ENCODE results near the gene C2CD3. TPM values are rescaled to one million over a fixed set of nuclear protein-coding genes. Genes with fewer than 3 reads are reported as not detected.
A peak's percentile ranks its signal among the peaks of the same experiment; 100 is the strongest.

C2CD3 gene
- 7.5 TPM for polyA plus RNA-seq

- Mint-ChIP-seq H3K27ac (no peak within 1 kb of the TSS), H3K36me3 (peaks cover 4% of the 10 kb centered on the region), H3K27me3 (no peaks in the 10 kb centered on the region), H3K4me3 (no peak within 1 kb of the TSS), H3K4me1 (peaks cover 5 to 14% (median 11%) of the 10 kb centered on the region in 3 donors), H3K9me3 (no peaks in the 10 kb centered on the region)
Observed at GRCh38 chr11:74170694-74171629, at the start of gene C2CD3, which contains the start of gene PPME1. Gene C2CD3, minus strand, starts transcription at chr11:74171002. Its CDS starts 210 bp downstream, at chr11:74170792. Gene PPME1, plus strand, starts transcription at chr11:74171289. Its CDS starts 133 bp downstream, at chr11:74171422.

GRCh38 chr11:74220376-74220775 lies 49.6 kb upstream of the C2CD3 start:
- H3K27me3 Mint-ChIP-seq: no peaks in the 10 kb centered on the region
- no peaks in the 10 kb centered on the region for H3K9me3 Mint-ChIP-seq
- no peak overlapping the region for H3K4me3 Mint-ChIP-seq
- H3K27ac Mint-ChIP-seq: no peak overlapping the region
- H3K36me3 Mint-ChIP-seq: peaks cover 7% of the 10 kb centered on the region
- H3K4me1 Mint-ChIP-seq: no peaks in the 10 kb centered on the region

GRCh38 chr11:74212533-74212932 lies 41.7 kb upstream of the C2CD3 start:
- H3K36me3 Mint-ChIP-seq: peaks cover 18% of the 10 kb centered on the region

GRCh38 chr11:74208507-74208906 lies 37.7 kb upstream of the C2CD3 start:
- H3K4me1 Mint-ChIP-seq: no peaks in the 10 kb centered on the region
- H3K27ac Mint-ChIP-seq: no peak overlapping the region
- H3K36me3 Mint-ChIP-seq: peaks cover 11% of the 10 kb centered on the region
- H3K4me3 Mint-ChIP-seq: no peak overlapping the region
- no peaks in the 10 kb centered on the region for H3K27me3 Mint-ChIP-seq
- peaks cover 0 to 2% (median 0%) of the 10 kb centered on the region in 3 donors for H3K9me3 Mint-ChIP-seq

More at GRCh38 chr11:74212533-74212932, 41.7 kb upstream of the C2CD3 start:
- Mint-ChIP-seq H3K4me3 (no peak overlapping the region), H3K27ac (no peak overlapping the region), H3K9me3 (peaks cover 3 to 5% (median 5%) of the 10 kb centered on the region in 3 donors), H3K27me3 (no peaks in the 10 kb centered on the region), H3K4me1 (no peaks in the 10 kb centered on the region)

GRCh38 chr11:74206746-74207145 lies 35.9 kb upstream of the C2CD3 start:
- no peaks in the 10 kb centered on the region for H3K27me3 Mint-ChIP-seq
- H3K4me3 Mint-ChIP-seq: no peak overlapping the region
- no peaks in the 10 kb centered on the region for H3K4me1 Mint-ChIP-seq
- peaks cover 14% of the 10 kb centered on the region for H3K36me3 Mint-ChIP-seq
- H3K9me3 Mint-ChIP-seq: no peaks in the 10 kb centered on the region
- H3K27ac Mint-ChIP-seq: no peak overlapping the region

GRCh38 chr11:74205181-74205580 lies 34.4 kb upstream of the C2CD3 start:
- Mint-ChIP-seq H3K9me3 (no peaks in the 10 kb centered on the region), H3K4me3 (no peak overlapping the region), H3K36me3 (peaks cover 13% of the 10 kb centered on the region), H3K4me1 (peaks cover 0 to 3% (median 0%) of the 10 kb centered on the region in 3 donors), H3K27ac (no peak overlapping the region), H3K27me3 (no peaks in the 10 kb centered on the region)

- H3K4me1 Mint-ChIP-seq: peaks cover 0 to 3% (median 0%) of the 10 kb centered on the region in 3 donors
- H3K36me3 Mint-ChIP-seq: peaks cover 13% of the 10 kb centered on the region
Observed at GRCh38 chr11:74204701-74205100, 33.9 kb upstream of the C2CD3 start.

GRCh38 chr11:74203966-74204365 lies 33.2 kb upstream of the C2CD3 start:
- no peak overlapping the region for H3K4me3 Mint-ChIP-seq

More at GRCh38 chr11:74204701-74205100, 33.9 kb upstream of the C2CD3 start:
- Mint-ChIP-seq H3K4me3 (peak overlapping the region in 1 of 4 donors; percentile 43), H3K9me3 (no peaks in the 10 kb centered on the region), H3K27me3 (no peaks in the 10 kb centered on the region), H3K27ac (peak overlapping the region in 1 of 3 donors; percentile 20)

GRCh38 chr11:74196781-74197486 lies 26.1 kb upstream of the C2CD3 start:
- H3K4me1 Mint-ChIP-seq: peaks cover 0 to 4% (median 1%) of the 10 kb centered on the region in 3 donors
- H3K27ac Mint-ChIP-seq: no peak overlapping the region
- no peaks in the 10 kb centered on the region for H3K27me3 Mint-ChIP-seq
- peaks cover 1 to 5% (median 2%) of the 10 kb centered on the region in 3 donors for H3K9me3 Mint-ChIP-seq
- no peak overlapping the region for H3K4me3 Mint-ChIP-seq
- peaks cover 11% of the 10 kb centered on the region for H3K36me3 Mint-ChIP-seq

More at GRCh38 chr11:74203966-74204365, 33.2 kb upstream of the C2CD3 start:
- Mint-ChIP-seq H3K4me1 (peaks cover 0 to 3% (median 0%) of the 10 kb centered on the region in 3 donors), H3K27ac (peak overlapping the region in 1 of 3 donors; percentile 20), H3K9me3 (peaks cover 0 to 2% (median 0%) of the 10 kb centered on the region in 3 donors), H3K36me3 (peaks cover 15% of the 10 kb centered on the region), H3K27me3 (no peaks in the 10 kb centered on the region)

GRCh38 chr11:74195828-74196227 lies 25.0 kb upstream of the C2CD3 start:
- Mint-ChIP-seq H3K4me3 (no peak overlapping the region), H3K36me3 (peaks cover 10% of the 10 kb centered on the region), H3K27me3 (no peaks in the 10 kb centered on the region), H3K27ac (no peak overlapping the region), H3K9me3 (peaks cover 1 to 5% (median 3%) of the 10 kb centered on the region in 3 donors), H3K4me1 (peaks cover 0 to 1% (median 1%) of the 10 kb centered on the region in 3 donors)

GRCh38 chr11:74185695-74186094 lies 14.9 kb upstream of the C2CD3 start:
- H3K36me3 Mint-ChIP-seq: peaks cover 8% of the 10 kb centered on the region
- H3K27me3 Mint-ChIP-seq: no peaks in the 10 kb centered on the region
- H3K9me3 Mint-ChIP-seq: peaks cover under 1 to 10% (median 5%) of the 10 kb centered on the region in 3 donors
- peaks cover 0 to 2% (median 2%) of the 10 kb centered on the region in 3 donors for H3K4me1 Mint-ChIP-seq
- H3K4me3 Mint-ChIP-seq: no peak overlapping the region
- H3K27ac Mint-ChIP-seq: no peak overlapping the region

- Mint-ChIP-seq H3K27ac (no peak overlapping the region), H3K27me3 (no peaks in the 10 kb centered on the region), H3K4me3 (no peak overlapping the region), H3K4me1 (peaks cover 0 to 2% (median 2%) of the 10 kb centered on the region in 3 donors), H3K36me3 (peaks cover 6% of the 10 kb centered on the region), H3K9me3 (peaks cover 0 to 6% (median under 1%) of the 10 kb centered on the region in 3 donors)
Observed at GRCh38 chr11:74185285-74185684, 14.5 kb upstream of the C2CD3 start.

GRCh38 chr11:74182635-74183034 lies 11.8 kb upstream of the C2CD3 start:
- Mint-ChIP-seq H3K27ac (no peak overlapping the region), H3K27me3 (no peaks in the 10 kb centered on the region), H3K4me1 (peaks cover 2 to 4% (median 3%) of the 10 kb centered on the region in 3 donors), H3K4me3 (no peak overlapping the region), H3K9me3 (no peaks in the 10 kb centered on the region), H3K36me3 (peaks cover 5% of the 10 kb centered on the region)

- Mint-ChIP-seq H3K4me1 (peaks cover 0 to 3% (median 2%) of the 10 kb centered on the region in 3 donors), H3K36me3 (peaks cover 3% of the 10 kb centered on the region), H3K9me3 (no peaks in the 10 kb centered on the region), H3K4me3 (no peak overlapping the region), H3K27ac (no peak overlapping the region), H3K27me3 (no peaks in the 10 kb centered on the region)
Observed at GRCh38 chr11:74179234-74180052, 8.6 kb upstream of the C2CD3 start.

Measured in IgD-negative memory B cell (primary cell).